ENCODE results near the gene MFSD6L.

Gene MFSD6L

GRCh38 chr17:8791910-8792270 lies 7.3 kb downstream of the MFSD6L start:
- DNase-seq: no peak

- no peak for DNase-seq
These were observed 7.8 kb downstream of the MFSD6L start for GRCh38 chr17:8791248-8791909.

GRCh38 chr17:8789743-8790142 lies 9.4 kb downstream of the MFSD6L start:
- DNase-seq: no peak

- DNase-seq: no peak
These were observed 10.2 kb downstream of the MFSD6L start for GRCh38 chr17:8788998-8789397.

GRCh38 chr17:8785547-8786413 lies 13.4 kb downstream of the MFSD6L start:
- DNase-seq: peak; percentile 27 to 36

GRCh38 chr17:8782176-8782575 lies 17.0 kb downstream of the MFSD6L start:
- DNase-seq: no peak

GRCh38 chr17:8781776-8782175 lies 17.4 kb downstream of the MFSD6L start:
- no peak for DNase-seq

- DNase-seq: no peak
These were observed 22.3 kb downstream of the MFSD6L start for GRCh38 chr17:8776881-8777280.

- no peak for DNase-seq
These were observed 22.9 kb downstream of the MFSD6L start for GRCh38 chr17:8776248-8776647.

GRCh38 chr17:8766731-8767130 lies 32.4 kb downstream of the MFSD6L start:
- DNase-seq: no peak

GRCh38 chr17:8762012-8762411 lies 37.2 kb downstream of the MFSD6L start:
- no peak for DNase-seq

GRCh38 chr17:8758137-8758596 lies 41.0 kb downstream of the MFSD6L start, which contains the start of gene SPDYE4:
TSS of gene SPDYE4 (minus strand) at chr17:8758546. CDS start at chr17:8758382, 164 bp downstream.
- DNase-seq: no peak

- no peak for DNase-seq
These were observed 42.0 kb downstream of the MFSD6L start for GRCh38 chr17:8757189-8757588.

- no peak for DNase-seq
These were observed 43.4 kb downstream of the MFSD6L start for GRCh38 chr17:8755590-8756255.

- no peak for DNase-seq
These were observed 44.3 kb downstream of the MFSD6L start for GRCh38 chr17:8754890-8755289.

GRCh38 chr17:8753976-8754440 lies 45.2 kb downstream of the MFSD6L start:
- peak; percentile 9 to 20 for DNase-seq

- DNase-seq: no peak
These were observed 45.8 kb downstream of the MFSD6L start for GRCh38 chr17:8753136-8753975.

GRCh38 chr17:8749616-8750015 lies 49.5 kb downstream of the MFSD6L start:
- no peak for DNase-seq

GRCh38 chr17:8747742-8748141 lies 51.4 kb downstream of the MFSD6L start:
- no peak for DNase-seq

All from Kasumi-1 (cell line).